Neural cell (in vitro differentiated cells): ENCODE data around the gene SPTBN1. TPM values are rescaled to one million over a fixed set of nuclear protein-coding genes. Genes with fewer than 3 reads are reported as not detected.

Experiments used
- H2AFZ ChIP-seq: fragments of 200-600, 300-800 bp; sonication (generic), shearing (Covaris generic); 2 replicates; pipeline ENCODE4 v1.6.0; 2014; ENCODE audit warnings: low read depth, mild to moderate bottlenecking, antibody characterized with exemption, low read length, moderate library complexity
- H3F3A ChIP-seq: fragments of 200-600 bp; shearing (Covaris generic); 2 replicates; pipeline ENCODE4 v1.6.1; 2016; ENCODE audit warnings: mild to moderate bottlenecking, moderate library complexity, mixed read lengths, antibody characterized with exemption, low read length; ENCODE audit not compliant: insufficient read depth, poor library complexity, severe bottlenecking
- H3K27ac ChIP-seq: fragments of 200-600, 300-800 bp; sonication (generic), shearing (Covaris generic); 2 replicates; pipeline ENCODE4 v1.5.1; 2014; ENCODE audit warnings: mild to moderate bottlenecking, low read length, moderate library complexity
- H3K27me3 ChIP-seq: fragments of 300-800, 200-600 bp; sonication (generic), shearing (Covaris generic); 2 replicates; pipeline ENCODE4 v1.6.0; 2014; ENCODE audit warnings: mild to moderate bottlenecking, low read depth, low read length, moderate library complexity; ENCODE audit not compliant: insufficient read depth
- H3K36me3 ChIP-seq: fragments of 300-800, 200-600 bp; sonication (generic), shearing (Covaris generic); 2 replicates; pipeline ENCODE4 v1.5.1; 2014; ENCODE audit warnings: mild to moderate bottlenecking, antibody characterized with exemption, low read length, moderate library complexity; ENCODE audit not compliant: insufficient read depth
- H3K4me2 ChIP-seq: fragments of 300-800, 200-600 bp; sonication (generic), shearing (Covaris generic); 2 replicates; pipeline ENCODE4 v1.6.0; 2014; ENCODE audit warnings: mild to moderate bottlenecking, low read length
- H3K4me3 ChIP-seq: fragments of 300-800, 200-600 bp; sonication (generic), shearing (Covaris generic); 2 replicates; pipeline ENCODE4 v1.5.1; 2014; ENCODE audit warnings: mild to moderate bottlenecking, low read length, moderate library complexity
- H3K79me2 ChIP-seq: fragments of 200-600 bp; shearing (Covaris generic); replicated peaks from 2 replicates; pipeline ENCODE4 v1.6.0; 2014; ENCODE audit warnings: mild to moderate bottlenecking, low read length, moderate library complexity; ENCODE audit not compliant: insufficient read depth
- H3K9ac ChIP-seq: fragments of 300-800, 200-600 bp; sonication (generic), shearing (Covaris generic); 2 replicates; pipeline ENCODE4 v1.6.1; 2016; ENCODE audit warnings: mild to moderate bottlenecking, low read length, mixed read lengths
- H3K9me2 ChIP-seq: fragments of 200-600 bp; shearing (Covaris generic); 2 replicates; pipeline ENCODE4 v1.6.1; 2016; ENCODE audit warnings: mild to moderate bottlenecking, low read length, mixed read lengths; ENCODE audit not compliant: insufficient read depth
- H3K9me3 ChIP-seq: fragments of 200-600, 300-800 bp; sonication (generic), shearing (Covaris generic); 2 replicates; pipeline ENCODE4 v1.6.1; 2016; ENCODE audit warnings: mild to moderate bottlenecking, mixed run types, low read length, moderate library complexity, mixed read lengths
- H4K20me1 ChIP-seq: fragments of 200-600 bp; shearing (Covaris generic); 2 replicates; pipeline ENCODE4 v1.6.1; 2016; ENCODE audit warnings: mild to moderate bottlenecking, mixed run types; ENCODE audit not compliant: insufficient read depth
- CTCF ChIP-seq: fragments of 450-650 bp; IDR thresholded peaks from 2 replicates; pipeline ENCODE4 v1.5.1; 2014; ENCODE audit warnings: antibody characterized with exemption, mild to moderate bottlenecking, moderate library complexity; ENCODE audit not compliant: poor library complexity, severe bottlenecking
- EP300 ChIP-seq: fragments of 450-650 bp; conservative IDR thresholded peaks from 2 replicates; pipeline ENCODE4 v1.6.1; 2014; ENCODE audit warnings: antibody characterized with exemption, mild to moderate bottlenecking, moderate library complexity; ENCODE audit not compliant: poor library complexity, severe bottlenecking
- EZH2 ChIP-seq: fragments of 200-600, 300-800 bp; shearing (Covaris generic), sonication (generic); IDR thresholded peaks from 2 replicates; pipeline ENCODE4 v1.6.1; 2014; ENCODE audit warnings: antibody characterized with exemption, low read length, borderline replicate concordance, mild to moderate bottlenecking; ENCODE audit not compliant: insufficient read depth, poor library complexity, severe bottlenecking
- MXI1 ChIP-seq: fragments of 450-650 bp; conservative IDR thresholded peaks from 2 replicates; pipeline ENCODE4 v1.6.1; 2014; ENCODE audit warnings: antibody characterized with exemption, mild to moderate bottlenecking; ENCODE audit not compliant: poor library complexity, severe bottlenecking
- POLR2AphosphoS5 ChIP-seq: IDR thresholded peaks from 2 replicates; pipeline ENCODE4 v1.6.1; 2012
- RAD21 ChIP-seq: fragments of 450-650 bp; conservative IDR thresholded peaks from 2 replicates; pipeline ENCODE4 v1.6.1; 2014; ENCODE audit warnings: antibody characterized with exemption, mild to moderate bottlenecking, moderate library complexity
- REST ChIP-seq: IDR thresholded peaks from 2 replicates; pipeline ENCODE4 v1.6.1; 2012; ENCODE audit warnings: borderline replicate concordance
- SMC3 ChIP-seq: fragments of 450-650 bp; conservative IDR thresholded peaks from 2 replicates; pipeline ENCODE4 v1.6.1; 2014; ENCODE audit warnings: antibody characterized with exemption, mild to moderate bottlenecking, moderate library complexity; ENCODE audit not compliant: poor library complexity
- polyA plus RNA-seq: library from polyadenylated mRNA; depleted of rRNA; stranded (reverse); fragments of >200 nt; gene quantifications from 2 replicates; pipeline ENCODE4 v1.2.3, GENCODE V29; 2014

SPTBN1 gene
- polyA plus RNA-seq, 1 donor from 2014 or later: 92.1 TPM

DNA sequence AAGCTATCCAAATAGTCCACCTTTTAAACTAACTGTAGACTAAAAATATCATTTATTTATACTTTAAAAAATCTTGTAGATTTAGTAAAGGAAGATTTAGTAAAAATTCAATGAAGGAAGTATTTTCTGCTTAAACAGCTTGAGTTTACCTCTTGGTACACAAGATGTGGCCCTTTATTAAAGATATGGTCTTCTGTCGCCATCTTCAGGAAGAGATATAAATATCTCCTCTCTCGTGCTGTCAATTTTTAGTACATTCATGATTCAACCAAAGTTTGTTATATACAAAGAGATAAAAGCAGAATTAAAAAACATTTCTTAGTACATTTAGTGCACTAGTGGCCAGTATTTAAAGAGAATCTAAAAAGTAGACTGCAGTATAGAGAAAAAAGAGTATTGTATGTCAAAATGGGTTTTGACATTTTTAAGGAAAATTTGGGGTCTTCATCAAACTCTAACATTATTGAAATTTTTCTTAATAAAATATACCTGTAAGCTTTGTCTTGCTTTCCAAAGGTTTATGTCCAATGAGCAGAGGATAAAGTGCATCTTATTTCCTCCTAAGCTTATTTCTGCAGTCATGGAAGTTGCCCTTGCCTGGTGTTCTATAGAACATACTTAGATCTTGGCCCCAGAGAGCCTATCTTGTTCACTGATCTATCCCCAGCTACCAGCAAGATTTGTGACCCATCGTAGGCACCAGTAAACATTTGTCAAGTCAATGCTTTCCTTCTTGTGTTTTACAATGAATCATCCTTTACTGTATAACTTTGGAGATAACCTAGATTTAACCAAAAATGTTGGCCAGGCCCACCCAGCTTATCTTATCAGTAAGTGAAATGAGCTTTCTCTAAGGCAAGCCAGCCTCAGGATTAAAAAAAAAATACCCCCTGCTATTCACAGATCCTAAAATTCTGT, 248.8 kb downstream of the SPTBN1 start:
- Histone ChIP-seq H3K9me3 (no peaks in the 10 kb centered on the region), H3K36me3 (no peaks in the 10 kb centered on the region), H3K79me2 (no peaks in the 10 kb centered on the region), H3F3A (no peaks in the 10 kb centered on the region), H3K9me2 (no peaks in the 10 kb centered on the region), H3K4me2 (no peak overlapping the region), H3K27ac (no peak overlapping the region), H4K20me1 (no peaks in the 10 kb centered on the region), H3K9ac (no peak overlapping the region), H3K4me3 (no peak overlapping the region), H2AFZ (no peak overlapping the region), H3K27me3 (peaks cover 9% of the 10 kb centered on the region)
- peak; percentile 81 for TF ChIP-seq CTCF
- peak; percentile 88 for TF ChIP-seq RAD21
- TF ChIP-seq EZH2: no peak
- TF ChIP-seq SMC3: peak; percentile 87

- Histone ChIP-seq H3F3A (no peaks in the 10 kb centered on the region), H3K27me3 (peaks cover 9% of the 10 kb centered on the region), H3K9me3 (no peaks in the 10 kb centered on the region), H2AFZ (no peak overlapping the region), H3K4me3 (no peak overlapping the region), H3K36me3 (no peaks in the 10 kb centered on the region), H3K27ac (no peak overlapping the region), H4K20me1 (no peaks in the 10 kb centered on the region), H3K9me2 (no peaks in the 10 kb centered on the region), H3K4me2 (no peak overlapping the region), H3K79me2 (no peaks in the 10 kb centered on the region), H3K9ac (no peak overlapping the region)
- TF ChIP-seq EZH2: no peak
- TF ChIP-seq MXI1: no peak
- no peak for TF ChIP-seq SMC3
- no peak for TF ChIP-seq RAD21
- TF ChIP-seq POLR2AphosphoS5: no peak
Measured at GRCh38 chr2:54706622-54707021, 250.5 kb downstream of the SPTBN1 start.

DNA sequence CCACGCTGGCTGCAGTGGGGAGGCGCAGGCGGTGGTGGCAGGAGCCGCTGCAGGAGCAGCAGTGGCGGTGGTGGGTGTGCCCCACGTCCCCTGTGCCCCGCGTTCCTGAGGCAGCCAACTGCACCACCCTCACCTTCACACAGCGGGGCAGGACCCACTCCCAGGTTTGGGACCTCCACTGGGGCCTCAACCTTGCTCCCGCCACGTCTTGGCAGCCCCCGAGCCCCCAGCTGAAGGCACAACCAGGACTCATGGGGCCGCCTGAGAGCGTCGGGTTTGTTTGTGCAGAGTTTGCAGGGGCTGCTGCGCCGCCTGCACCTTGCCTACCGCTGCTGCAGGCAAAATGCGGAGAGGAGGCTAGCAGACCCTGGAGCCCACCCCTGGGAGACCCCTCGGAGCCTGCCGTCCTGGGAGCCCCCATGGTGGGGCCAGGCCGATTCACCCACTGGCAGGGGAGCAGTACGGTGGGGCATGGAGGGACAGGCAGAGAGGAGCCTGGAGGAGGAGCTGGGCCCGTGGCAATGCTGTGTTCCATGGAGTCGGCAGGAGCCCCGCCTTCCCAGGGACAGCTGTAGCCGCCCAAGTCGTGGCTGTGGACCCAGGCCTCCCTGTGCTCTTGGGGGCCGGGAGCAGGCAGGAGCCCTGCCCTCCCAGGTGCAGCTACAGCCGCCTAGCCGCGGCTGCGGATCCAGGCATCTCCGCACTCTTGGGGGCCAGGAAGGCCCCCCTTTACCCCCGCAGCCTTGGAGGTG, 252.6 kb downstream of the SPTBN1 start:
- Histone ChIP-seq H3K9ac (no peak overlapping the region), H3K27me3 (peaks cover 9% of the 10 kb centered on the region), H2AFZ (no peak overlapping the region), H3K4me2 (no peak overlapping the region), H3K9me3 (no peaks in the 10 kb centered on the region), H3K4me3 (peak overlapping the region; percentile 46), H3K79me2 (no peaks in the 10 kb centered on the region), H4K20me1 (no peaks in the 10 kb centered on the region), H3K9me2 (no peaks in the 10 kb centered on the region), H3F3A (no peaks in the 10 kb centered on the region), H3K27ac (no peak overlapping the region), H3K36me3 (no peaks in the 10 kb centered on the region)
- TF ChIP-seq EP300: no peak
- TF ChIP-seq REST: no peak
- TF ChIP-seq SMC3: no peak
- TF ChIP-seq EZH2: no peak
- no peak for TF ChIP-seq POLR2AphosphoS5
